ENCODE measurements around the gene NTN1.
"Not testable (repeated sequence)": the region's sequence is repeated elsewhere in the genome, so short reads cannot be mapped to it uniquely, and the experiment has no call there.

The NTN1 gene

GRCh38 chr17:9021158-9021991 is at the start of gene NTN1:
NTN1 (plus strand) TSS chr17:9021510; CDS start chr17:9022374, 864 bp downstream.
- ATAC-seq = peak; percentile 72 to 78

GRCh38 chr17:8975091-8975725 is 46.1 kb upstream of the NTN1 start:
- no peak for ATAC-seq

GRCh38 chr17:8976638-8977037 is 44.7 kb upstream of the NTN1 start:
- no peak for ATAC-seq

GRCh38 chr17:8979715-8980114 is 41.6 kb upstream of the NTN1 start:
- ATAC-seq = no peak

- ATAC-seq = no peak
Measured at GRCh38 chr17:8981443-8981842, 39.9 kb upstream of the NTN1 start.

- not testable (repeated sequence) for ATAC-seq
Measured at GRCh38 chr17:8984225-8984624, 37.1 kb upstream of the NTN1 start.

GRCh38 chr17:8985054-8985701 is 36.1 kb upstream of the NTN1 start:
- peak in 1 of 2 donors; percentile 41 for ATAC-seq

GRCh38 chr17:8986295-8986694 is 35.0 kb upstream of the NTN1 start:
- ATAC-seq = no peak

- not testable (repeated sequence) for ATAC-seq
Measured at GRCh38 chr17:8988263-8988935, 32.9 kb upstream of the NTN1 start.

GRCh38 chr17:8991514-8992285 is 29.6 kb upstream of the NTN1 start:
- peak; percentile 55 to 59 for ATAC-seq

- ATAC-seq = peak; percentile 53 to 58
Measured at GRCh38 chr17:8994319-8994718, 27.0 kb upstream of the NTN1 start.

- no peak for ATAC-seq
Measured at GRCh38 chr17:8995711-8996110, 25.6 kb upstream of the NTN1 start.

GRCh38 chr17:8997994-8998628 is 23.2 kb upstream of the NTN1 start:
- peak; percentile 57 to 76 for ATAC-seq

- ATAC-seq = no peak
Measured at GRCh38 chr17:9001559-9001958, 19.8 kb upstream of the NTN1 start.

- no peak for ATAC-seq
Measured at GRCh38 chr17:9002227-9002605, 19.1 kb upstream of the NTN1 start.

GRCh38 chr17:9002606-9003354 is 18.5 kb upstream of the NTN1 start:
- ATAC-seq = peak; percentile 40 to 68

GRCh38 chr17:9003355-9004131 is 17.8 kb upstream of the NTN1 start:
- ATAC-seq = no peak

- ATAC-seq = no peak
Measured at GRCh38 chr17:9004132-9004960, 17.0 kb upstream of the NTN1 start.

GRCh38 chr17:9004961-9005285 is 16.4 kb upstream of the NTN1 start:
- ATAC-seq = no peak
